VCaP (cell line): ENCODE results near the gene OGFOD3.

Experiments
- H3K27ac ChIP-seq: fragments of 450-650 bp; 2 replicates; pipeline ENCODE4 v1.5.1; 2017
- CTCF ChIP-seq: fragments of 450-650 bp; conservative IDR thresholded peaks from 2 replicates; pipeline ENCODE4 v1.5.1; 2017; ENCODE audit warnings: mild to moderate bottlenecking, moderate library complexity

OGFOD3 gene

GRCh38 chr17:82406131-82406671, 12.2 kb downstream of the OGFOD3 start:
- H3K27ac ChIP-seq, result no peak overlapping the region
- no peak for TF ChIP-seq CTCF

- H3K27ac ChIP-seq, result no peak overlapping the region
- TF ChIP-seq CTCF, result no peak
Measured at GRCh38 chr17:82405051-82405450, 13.3 kb downstream of the OGFOD3 start.

GRCh38 chr17:82403662-82404660, 14.4 kb downstream of the OGFOD3 start:
- no peak for TF ChIP-seq CTCF
- no peak overlapping the region for H3K27ac ChIP-seq

- no peak for TF ChIP-seq CTCF
- H3K27ac ChIP-seq, result no peak overlapping the region
Measured at GRCh38 chr17:82402865-82403264, 15.5 kb downstream of the OGFOD3 start.

GRCh38 chr17:82400830-82401229, 17.6 kb downstream of the OGFOD3 start:
- TF ChIP-seq CTCF, result no peak
- H3K27ac ChIP-seq, result no peak overlapping the region

GRCh38 chr17:82400206-82400605, 18.2 kb downstream of the OGFOD3 start:
- no peak overlapping the region for H3K27ac ChIP-seq
- TF ChIP-seq CTCF, result no peak

GRCh38 chr17:82399601-82400101, 18.7 kb downstream of the OGFOD3 start:
- no peak for TF ChIP-seq CTCF
- no peak overlapping the region; the same call in 1 of the 2 replicates for H3K27ac ChIP-seq
